HFFc6 (cell line): Measurements from ENCODE around the gene MRC2. TPM values are rescaled to one million over a fixed set of nuclear protein-coding genes. Genes with fewer than 3 reads are reported as not detected.

ENCODE experiments used
- DNase-seq: peaks from one replicate; pipeline ENCODE4 v3.0.0-alpha.2; 2018
- H3K27ac Mint-ChIP-seq: 2 replicates; pipeline ENCODE4 v1.8.0; 2020; ENCODE audit warnings: mild to moderate bottlenecking, mixed read lengths
- H3K27me3 Mint-ChIP-seq: 2 replicates; pipeline ENCODE4 v1.8.0; 2021; ENCODE audit warnings: mild to moderate bottlenecking, moderate library complexity, mixed read lengths; ENCODE audit not compliant: insufficient read depth
- H3K36me3 Mint-ChIP-seq: 2 replicates; pipeline ENCODE4 v1.8.0; 2021; ENCODE audit warnings: low read depth, mixed read lengths
- H3K4me1 Mint-ChIP-seq: 2 replicates; pipeline ENCODE4 v1.8.0; 2020; ENCODE audit warnings: low read depth, mixed read lengths
- H3K4me3 Mint-ChIP-seq: 2 replicates; pipeline ENCODE4 v1.8.0; 2020; ENCODE audit warnings: mild to moderate bottlenecking, moderate library complexity, mixed read lengths
- H3K9me3 Mint-ChIP-seq: 2 replicates; pipeline ENCODE4 v1.8.0; 2020; ENCODE audit warnings: mild to moderate bottlenecking, mixed read lengths
- total RNA-seq, 6 experiments: library from RNA; stranded (reverse); fragmentation: NEBNext Ultra II Directional; extraction: Animal tissue kit (Norgen Biotek cat#: 25700); gene quantifications; 2 replicates in 1 of 6; 3 replicates in 5 of 6; pipeline ENCODE4 v1.2.3, GENCODE V29; 2021
- TF ChIP-seq, protein P1 (sequence below): fragments of 200-600 bp; sonication (generic); IDR thresholded peaks from 2 replicates; pipeline ENCODE4 v1.5.0; 2021; ENCODE audit warnings: antibody characterized with exemption, mild to moderate bottlenecking

MRC2 gene
- total RNA-seq, 6 experiments from 2014 or later = 255 to 313 (median 279) TPM

DNA sequence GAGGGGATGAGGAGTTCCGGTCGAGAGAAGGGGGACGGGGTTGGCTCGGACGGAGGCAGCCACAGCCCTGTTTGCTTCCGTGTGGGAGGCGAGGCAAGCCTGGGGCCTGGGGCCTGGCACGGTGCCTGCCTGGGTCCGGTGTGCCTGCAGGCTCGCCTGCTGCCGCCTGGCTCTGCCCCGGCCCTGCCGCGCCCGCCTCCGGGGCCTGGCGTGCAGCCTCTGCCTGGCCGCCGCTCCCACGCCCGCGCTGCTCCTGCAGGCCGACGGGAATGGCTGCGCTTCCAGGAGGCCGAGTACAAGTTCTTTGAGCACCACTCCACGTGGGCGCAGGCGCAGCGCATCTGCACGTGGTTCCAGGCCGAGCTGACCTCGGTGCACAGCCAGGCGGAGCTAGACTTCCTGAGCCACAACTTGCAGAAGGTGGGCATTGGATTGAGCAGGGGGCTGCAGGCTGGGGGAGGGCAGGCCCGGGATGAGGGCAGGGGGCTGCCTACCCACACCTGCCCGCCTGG lies 53.1 kb downstream of the MRC2 start:
- Mint-ChIP-seq H3K9me3 (no peaks in the 10 kb centered on the region), H3K27ac (no peak overlapping the region), H3K27me3 (peaks cover 9% of the 10 kb centered on the region), H3K36me3 (peaks cover 26% of the 10 kb centered on the region), H3K4me3 (no peak overlapping the region), H3K4me1 (no peaks in the 10 kb centered on the region)
- TF ChIP-seq, protein P1, sequence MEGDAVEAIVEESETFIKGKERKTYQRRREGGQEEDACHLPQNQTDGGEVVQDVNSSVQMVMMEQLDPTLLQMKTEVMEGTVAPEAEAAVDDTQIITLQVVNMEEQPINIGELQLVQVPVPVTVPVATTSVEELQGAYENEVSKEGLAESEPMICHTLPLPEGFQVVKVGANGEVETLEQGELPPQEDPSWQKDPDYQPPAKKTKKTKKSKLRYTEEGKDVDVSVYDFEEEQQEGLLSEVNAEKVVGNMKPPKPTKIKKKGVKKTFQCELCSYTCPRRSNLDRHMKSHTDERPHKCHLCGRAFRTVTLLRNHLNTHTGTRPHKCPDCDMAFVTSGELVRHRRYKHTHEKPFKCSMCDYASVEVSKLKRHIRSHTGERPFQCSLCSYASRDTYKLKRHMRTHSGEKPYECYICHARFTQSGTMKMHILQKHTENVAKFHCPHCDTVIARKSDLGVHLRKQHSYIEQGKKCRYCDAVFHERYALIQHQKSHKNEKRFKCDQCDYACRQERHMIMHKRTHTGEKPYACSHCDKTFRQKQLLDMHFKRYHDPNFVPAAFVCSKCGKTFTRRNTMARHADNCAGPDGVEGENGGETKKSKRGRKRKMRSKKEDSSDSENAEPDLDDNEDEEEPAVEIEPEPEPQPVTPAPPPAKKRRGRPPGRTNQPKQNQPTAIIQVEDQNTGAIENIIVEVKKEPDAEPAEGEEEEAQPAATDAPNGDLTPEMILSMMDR = no peak
- DNase-seq = no peak

DNA sequence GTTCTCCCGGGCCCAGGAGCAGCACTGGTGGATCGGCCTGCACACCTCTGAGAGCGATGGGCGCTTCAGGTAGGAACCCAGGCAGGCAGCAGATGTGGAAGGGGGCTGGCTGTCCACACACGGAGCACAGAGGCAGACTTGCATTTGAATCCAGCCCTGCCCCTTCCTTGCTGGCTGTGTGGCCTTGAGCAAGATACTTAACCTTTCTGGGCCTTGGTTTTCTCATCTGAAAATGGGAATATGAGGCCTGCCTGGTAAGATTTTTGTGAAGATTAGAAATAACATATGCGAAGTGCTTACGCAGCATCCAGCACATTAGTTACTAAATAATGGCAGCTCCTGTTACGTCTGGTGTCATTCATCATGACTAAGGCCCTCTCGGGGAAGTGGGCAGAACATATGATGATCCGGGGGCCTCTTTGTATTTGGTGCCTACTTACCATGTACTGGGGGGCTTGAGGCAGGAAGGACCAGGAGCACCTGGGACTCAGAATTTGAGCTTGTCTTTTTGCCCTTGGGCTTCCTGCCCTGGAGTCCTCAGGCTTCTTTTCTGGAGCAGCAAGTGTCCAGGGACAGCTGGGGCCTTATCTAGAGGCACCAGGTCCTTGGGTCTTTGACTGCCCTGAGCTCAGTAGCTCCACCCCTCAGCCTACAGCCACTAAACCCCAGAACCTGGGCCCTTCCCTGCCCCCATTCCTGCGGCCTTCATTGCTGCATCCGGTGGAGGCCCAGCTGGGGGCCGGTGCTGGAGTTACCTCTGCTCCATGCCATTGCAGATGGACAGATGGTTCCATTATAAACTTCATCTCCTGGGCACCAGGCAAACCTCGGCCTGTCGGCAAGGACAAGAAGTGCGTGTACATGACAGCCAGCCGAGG lies 53.8 kb downstream of the MRC2 start:
- no peak for DNase-seq
- Mint-ChIP-seq H3K4me1 (no peaks in the 10 kb centered on the region), H3K27ac (peak overlapping the region; percentile 11; the same call in 1 of the 2 replicates), H3K36me3 (peaks cover 30% of the 10 kb centered on the region), H3K4me3 (no peak overlapping the region), H3K9me3 (no peaks in the 10 kb centered on the region), H3K27me3 (peaks cover 9% of the 10 kb centered on the region)
- TF ChIP-seq, protein P1 = no peak

DNA sequence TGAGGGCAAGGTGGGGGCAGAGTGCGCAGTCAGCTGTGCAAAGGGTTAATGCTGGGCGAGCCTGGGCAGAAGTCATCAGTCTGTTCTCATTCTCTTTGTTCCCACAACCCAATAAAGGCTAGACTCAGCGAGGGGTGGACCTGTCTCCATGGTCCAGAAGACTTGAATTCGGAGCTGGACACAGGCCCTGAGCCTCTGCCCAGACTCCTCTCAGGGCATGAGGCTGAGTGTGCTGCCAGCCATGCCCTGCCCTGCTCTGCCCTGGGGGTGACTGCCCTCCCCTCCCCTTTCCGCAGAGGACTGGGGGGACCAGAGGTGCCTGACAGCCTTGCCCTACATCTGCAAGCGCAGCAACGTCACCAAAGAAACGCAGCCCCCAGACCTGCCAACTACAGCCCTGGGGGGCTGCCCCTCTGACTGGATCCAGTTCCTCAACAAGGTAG lies 54.5 kb downstream of the MRC2 start:
- H3K27ac Mint-ChIP-seq = peak overlapping the region; percentile 11; the same call in 1 of the 2 replicates
- peaks cover 27% of the 10 kb centered on the region for H3K36me3 Mint-ChIP-seq
- H3K27me3 Mint-ChIP-seq = peaks cover 9% of the 10 kb centered on the region
- H3K9me3 Mint-ChIP-seq = no peaks in the 10 kb centered on the region
- H3K4me3 Mint-ChIP-seq = no peak overlapping the region
- no peaks in the 10 kb centered on the region for H3K4me1 Mint-ChIP-seq
- TF ChIP-seq, protein P1 = no peak
- DNase-seq = no peak

DNA sequence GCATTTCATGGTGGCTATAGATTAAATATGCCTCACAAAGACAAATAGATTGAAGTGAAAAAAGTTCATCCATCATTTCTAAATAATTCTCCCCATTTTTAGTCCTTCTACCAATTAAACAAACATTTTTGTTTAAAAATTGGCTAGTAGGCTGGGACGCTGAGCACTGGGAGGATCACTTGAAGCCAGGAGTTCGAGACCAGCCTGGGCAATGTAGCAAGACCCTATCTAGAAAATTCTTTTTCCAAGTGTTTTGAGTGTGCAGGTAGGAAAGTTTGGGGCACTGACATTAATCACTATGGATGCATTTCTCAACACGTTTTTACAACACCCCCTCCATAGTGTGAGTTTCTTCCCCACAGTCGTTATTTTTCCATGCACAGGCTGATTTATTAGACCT lies 56.7 kb downstream of the MRC2 start:
- H3K27ac Mint-ChIP-seq = no peak overlapping the region
- H3K9me3 Mint-ChIP-seq = no peaks in the 10 kb centered on the region
- DNase-seq = no peak
- H3K4me3 Mint-ChIP-seq = no peak overlapping the region
- peaks cover 12% of the 10 kb centered on the region for H3K27me3 Mint-ChIP-seq
- no peaks in the 10 kb centered on the region for H3K4me1 Mint-ChIP-seq
- peaks cover 26% of the 10 kb centered on the region for H3K36me3 Mint-ChIP-seq
- TF ChIP-seq, protein P1 = no peak

DNA sequence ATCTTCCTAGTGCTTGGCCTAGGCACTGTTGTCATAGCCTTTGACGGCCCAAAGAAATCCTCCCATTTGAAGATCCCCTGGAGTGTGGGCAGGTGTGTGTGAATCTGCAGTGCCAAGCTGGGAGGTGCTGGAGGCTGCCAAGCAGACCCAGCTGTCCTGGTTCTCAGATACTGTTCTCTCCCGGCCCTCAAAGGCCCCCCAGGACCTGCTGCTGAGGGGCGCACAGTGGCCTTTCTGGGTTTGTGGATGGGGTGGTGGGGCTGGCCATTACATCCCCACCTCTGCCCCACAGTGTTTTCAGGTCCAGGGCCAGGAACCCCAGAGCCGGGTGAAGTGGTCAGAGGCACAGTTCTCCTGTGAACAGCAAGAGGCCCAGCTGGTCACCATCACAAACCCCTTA lies 60.5 kb downstream of the MRC2 start:
- DNase-seq = no peak
- peaks cover 35% of the 10 kb centered on the region for H3K36me3 Mint-ChIP-seq
- H3K9me3 Mint-ChIP-seq = no peaks in the 10 kb centered on the region
- H3K27me3 Mint-ChIP-seq = peaks cover 9% of the 10 kb centered on the region
- no peak overlapping the region for H3K27ac Mint-ChIP-seq
- H3K4me3 Mint-ChIP-seq = no peak overlapping the region
- H3K4me1 Mint-ChIP-seq = no peaks in the 10 kb centered on the region; the same call in 1 of the 2 replicates
- TF ChIP-seq, protein P1 = no peak
